ENCODE data around the gene SERPINA6. TPM values are rescaled to one million over a fixed set of nuclear protein-coding genes. Genes with fewer than 3 reads are reported as not detected.
"Not testable (repeated sequence)": the region's sequence is repeated elsewhere in the genome, so short reads cannot be mapped to it uniquely, and the experiment has no call there.

Gene SERPINA6
- total RNA-seq, 1 donor from 2014 or later = not detected

- Histone ChIP-seq H3K4me3 (no peak overlapping the region), H3K4me1 (peaks cover 8% of the 10 kb centered on the region), H3K36me3 (no peaks in the 10 kb centered on the region), H3K27me3 (no peaks in the 10 kb centered on the region), H3K9me3 (no peaks in the 10 kb centered on the region), H3K27ac (no peak overlapping the region)
- intact Hi-C loops (cut with DNase I) = no loop called here
- TF ChIP-seq POLR2A (IDR thresholded peaks at IDR 0.05) (no peak), POLR2AphosphoS5 (IDR thresholded peaks at IDR 0.05; ENCODE audit: insufficient read depth in 1 of 2, low read depth in 1 of 2) (no peak)
- no peak for DNase-seq (ENCODE audit: extremely low spot score in 2 of 2)
Observed at GRCh38 chr14:94349276-94349675, 26.1 kb upstream of the SERPINA6 start.

GRCh38 chr14:94348836-94349235, 25.7 kb upstream of the SERPINA6 start:
- no peak for TF ChIP-seq CTCF (IDR thresholded peaks at IDR 0.05)
- TF ChIP-seq POLR2A (IDR thresholded peaks at IDR 0.05) = no peak
- TF ChIP-seq POLR2AphosphoS5 (IDR thresholded peaks at IDR 0.05; ENCODE audit: insufficient read depth in 1 of 2, low read depth in 1 of 2) = no peak
- no peaks in the 10 kb centered on the region for H3K9me3 ChIP-seq
- no peak for DNase-seq (ENCODE audit: extremely low spot score in 2 of 2)
- no peaks in the 10 kb centered on the region for H3K27me3 ChIP-seq
- H3K36me3 ChIP-seq = no peaks in the 10 kb centered on the region
- intact Hi-C loops (cut with DNase I) = no loop called here
- no peak overlapping the region for H3K4me3 ChIP-seq
- no peak overlapping the region for H3K27ac ChIP-seq
- H3K4me1 ChIP-seq = peaks cover 8% of the 10 kb centered on the region

GRCh38 chr14:94346841-94347240, 23.7 kb upstream of the SERPINA6 start:
- TF ChIP-seq CTCF (IDR thresholded peaks at IDR 0.05) (no peak), POLR2A (IDR thresholded peaks at IDR 0.05) (no peak), POLR2AphosphoS5 (IDR thresholded peaks at IDR 0.05; ENCODE audit: insufficient read depth in 1 of 2, low read depth in 1 of 2) (no peak)
- DNase-seq (ENCODE audit: extremely low spot score in 2 of 2) = no peak
- no peaks in the 10 kb centered on the region for H3K36me3 ChIP-seq

GRCh38 chr14:94346065-94346786, 23.1 kb upstream of the SERPINA6 start:
- H3K9me3 ChIP-seq; H3K4me3 ChIP-seq; intact Hi-C loops (cut with DNase I); DNase-seq (ENCODE audit: extremely low spot score in 2 of 2); H3K27me3 ChIP-seq; H3K36me3 ChIP-seq: not testable (repeated sequence)
- Histone ChIP-seq H3K27ac (peak overlapping the region; percentile 81), H3K4me1 (peaks cover 32% of the 10 kb centered on the region)

More at GRCh38 chr14:94346841-94347240, 23.7 kb upstream of the SERPINA6 start:
- H3K4me3 ChIP-seq = no peak overlapping the region
- no peaks in the 10 kb centered on the region for H3K27me3 ChIP-seq
- intact Hi-C loops (cut with DNase I) = no loop called here
- H3K27ac ChIP-seq = no peak overlapping the region
- H3K9me3 ChIP-seq = no peaks in the 10 kb centered on the region
- peaks cover 28% of the 10 kb centered on the region for H3K4me1 ChIP-seq

GRCh38 chr14:94345344-94346064, 22.4 kb upstream of the SERPINA6 start:
- Histone ChIP-seq H3K27me3 (no peaks in the 10 kb centered on the region), H3K4me3 (no peak overlapping the region), H3K36me3 (no peaks in the 10 kb centered on the region), H3K27ac (peak overlapping the region; percentile 81), H3K4me1 (peaks cover 32% of the 10 kb centered on the region), H3K9me3 (no peaks in the 10 kb centered on the region)
- no peak for DNase-seq (ENCODE audit: extremely low spot score in 2 of 2)
- TF ChIP-seq CTCF (IDR thresholded peaks at IDR 0.05) (no peak), POLR2AphosphoS5 (IDR thresholded peaks at IDR 0.05; ENCODE audit: insufficient read depth in 1 of 2, low read depth in 1 of 2) (peak in 1 of 2 donors; percentile 64)
- intact Hi-C loops (cut with DNase I) = no loop called here

GRCh38 chr14:94344389-94344788, 21.3 kb upstream of the SERPINA6 start:
- no peaks in the 10 kb centered on the region for H3K9me3 ChIP-seq
- no peaks in the 10 kb centered on the region for H3K27me3 ChIP-seq
- H3K27ac ChIP-seq = peak overlapping the region; percentile 81
- no peak overlapping the region for H3K4me3 ChIP-seq
- H3K4me1 ChIP-seq = peaks cover 32% of the 10 kb centered on the region
- intact Hi-C loops (cut with DNase I) = no loop called here
- no peaks in the 10 kb centered on the region for H3K36me3 ChIP-seq
- no peak for DNase-seq (ENCODE audit: extremely low spot score in 2 of 2)
- TF ChIP-seq POLR2AphosphoS5 (IDR thresholded peaks at IDR 0.05; ENCODE audit: insufficient read depth in 1 of 2, low read depth in 1 of 2) (no peak), CTCF (IDR thresholded peaks at IDR 0.05) (no peak), POLR2A (IDR thresholded peaks at IDR 0.05) (no peak)
